Activated CD8-positive, alpha-beta T cell treated with anti-CD3 and anti-CD28 coated beads, Interleukin-2, amount 10 ng/mL, durations not matched to agents 7 days and 5 days (primary cell): Measurements from ENCODE around the gene HELB. TPM values are rescaled to one million over a fixed set of nuclear protein-coding genes. Genes with fewer than 3 reads are reported as not detected.

Experiments used
- ATAC-seq: fragments of 150-1000 bp; cut with Tn5 transposase; one replicate; pipeline ENCODE4 v1.10.0; 2021; ENCODE audit warnings: moderate library complexity
- CTCF ChIA-PET: fragments of 350-600 bp; sonication (Branson Sonifier 250); formaldehyde crosslinking; loops from one replicate; lab custom pipeline; 2021; ENCODE audit warnings: antibody characterized with exemption; lab: Charles Lee
- POLR2A ChIA-PET: fragments of 350-600 bp; sonication (Branson Sonifier 250); formaldehyde crosslinking; loops from one replicate; lab custom pipeline; 2021; ENCODE audit warnings: antibody characterized with exemption; lab: Charles Lee
- DNase-seq: peaks from one replicate; pipeline ENCODE4 v3.0.0-alpha.2; 2020
- H3K27ac Mint-ChIP-seq: one replicate; pipeline ENCODE4 v1.8.0; 2021; ENCODE audit warnings: mild to moderate bottlenecking, mixed read lengths
- H3K27me3 Mint-ChIP-seq: one replicate; pipeline ENCODE4 v1.8.0; 2021; ENCODE audit warnings: low read depth, mixed read lengths
- H3K36me3 Mint-ChIP-seq: one replicate; pipeline ENCODE4 v1.8.0; 2021; ENCODE audit warnings: low read depth, mixed read lengths
- H3K4me1 Mint-ChIP-seq: one replicate; pipeline ENCODE4 v1.8.0; 2021; ENCODE audit warnings: low read depth, mixed read lengths
- H3K4me3 Mint-ChIP-seq: one replicate; pipeline ENCODE4 v1.8.0; 2021; ENCODE audit warnings: mild to moderate bottlenecking, mixed read lengths
- H3K9me3 Mint-ChIP-seq: one replicate; pipeline ENCODE4 v1.8.0; 2022; ENCODE audit warnings: mixed read lengths; ENCODE audit not compliant: insufficient read depth
- total RNA-seq, 2 experiments: library from RNA; stranded (reverse); gene quantifications; one replicate each; pipeline ENCODE4 v1.2.3, GENCODE V29; 2021

HELB gene
- total RNA-seq, result 10 to 100 TPM; 24.2 to 25.7 TPM

- peak within 1 kb of the TSS; percentile 99 for H3K4me3 Mint-ChIP-seq
- H3K9me3 Mint-ChIP-seq, result no peaks in the 10 kb centered on the region
- peak; percentile 99 for DNase-seq
- H3K27me3 Mint-ChIP-seq, result peaks cover 4% of the 10 kb centered on the region
- ChIA-PET POLR2A (interaction anchor here (0.6 to 6.2 kb wide), 13 partner anchors 8 to 172 kb away, joined by 3 to 58 read pairs (median 5); partner anchors contain the start of genes LLPH and TMBIM4), CTCF (interaction anchor here (0.7 to 5.3 kb wide), 8 partner anchors 8 to 1405 kb away, joined by 3 to 30 read pairs (median 4); no protein-coding TSS in a partner anchor)
- peaks cover 50% of the 10 kb centered on the region for H3K4me1 Mint-ChIP-seq
- ATAC-seq, result peak; percentile 80
- H3K36me3 Mint-ChIP-seq, result peaks cover 37% of the 10 kb centered on the region
- peak within 1 kb of the TSS; percentile 99 for H3K27ac Mint-ChIP-seq
These were observed at the start of gene HELB for GRCh38 chr12:66301944-66302826. TSS of gene HELB (plus strand) at chr12:66302493. CDS start at chr12:66302604, 111 bp downstream.

DNA sequence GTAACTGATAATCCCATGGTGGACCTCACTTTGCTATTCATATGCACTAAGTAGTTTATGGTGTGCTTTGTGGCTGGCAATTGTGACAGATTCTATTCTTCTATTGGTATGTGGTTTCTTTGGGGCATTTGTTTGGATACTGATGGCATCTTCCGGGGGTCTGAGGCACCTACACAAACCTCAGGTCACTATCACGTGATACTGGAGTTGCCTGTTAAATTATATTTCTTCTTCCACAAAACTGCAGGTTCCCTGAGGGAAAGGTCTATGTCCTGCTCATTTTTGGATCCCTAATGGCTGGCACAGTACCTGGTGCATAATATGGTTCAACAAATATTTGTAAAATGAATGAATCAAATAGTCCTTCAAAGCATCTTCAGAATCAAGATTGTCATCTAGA is 49.5 kb upstream of the HELB start:
- Mint-ChIP-seq H3K9me3 (no peaks in the 10 kb centered on the region), H3K4me1 (no peaks in the 10 kb centered on the region), H3K27me3 (peaks cover 4% of the 10 kb centered on the region), H3K36me3 (no peaks in the 10 kb centered on the region), H3K27ac (no peak overlapping the region), H3K4me3 (no peak overlapping the region)
- CTCF ChIA-PET, result no interaction called here
- DNase-seq, result no peak
- no peak for ATAC-seq
- POLR2A ChIA-PET, result no interaction called here

DNA sequence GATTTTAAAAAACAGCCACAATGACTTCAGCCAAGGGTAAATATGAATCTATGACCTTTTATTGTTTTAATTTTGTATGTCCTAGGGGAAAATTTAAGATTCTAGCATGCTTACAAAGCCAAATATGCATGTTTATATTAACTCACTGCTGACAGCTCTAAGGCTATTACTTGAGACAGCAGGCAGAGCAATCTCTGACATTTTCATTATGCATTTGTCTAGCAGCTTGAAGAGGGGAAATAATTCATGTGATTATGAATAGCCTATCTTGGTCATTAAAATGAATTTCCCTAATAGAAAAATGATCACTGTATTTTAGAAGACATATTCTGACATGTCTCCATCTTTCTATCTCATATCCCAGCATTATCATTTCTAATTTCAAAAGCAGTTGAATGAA is 46.6 kb upstream of the HELB start:
- H3K36me3 Mint-ChIP-seq, result no peaks in the 10 kb centered on the region
- no peaks in the 10 kb centered on the region for H3K9me3 Mint-ChIP-seq
- DNase-seq, result no peak
- H3K4me1 Mint-ChIP-seq, result no peaks in the 10 kb centered on the region
- CTCF ChIA-PET, result no interaction called here
- ATAC-seq, result no peak
- no peak overlapping the region for H3K4me3 Mint-ChIP-seq
- H3K27ac Mint-ChIP-seq, result no peak overlapping the region
- H3K27me3 Mint-ChIP-seq, result peaks cover 4% of the 10 kb centered on the region
- POLR2A ChIA-PET, result no interaction called here

DNA sequence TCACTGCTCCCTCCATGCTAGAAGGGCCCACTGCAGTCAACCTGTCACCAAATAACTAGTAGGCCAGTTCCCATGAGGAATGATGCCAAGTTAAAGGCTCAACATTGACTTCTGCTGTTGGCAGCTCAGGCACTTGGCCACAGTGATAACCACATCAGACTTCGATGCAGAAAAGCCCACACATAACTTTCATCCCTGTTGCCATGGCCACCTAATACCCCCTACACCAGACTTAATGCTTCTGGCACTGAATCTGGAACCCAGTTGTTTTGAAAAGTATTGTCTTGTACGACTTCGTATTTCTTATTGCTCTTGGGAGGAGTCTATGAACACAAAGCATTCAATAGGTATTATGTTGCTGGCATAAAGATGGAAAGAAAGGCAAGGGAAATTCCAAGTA is 44.3 kb upstream of the HELB start:
- H3K27ac Mint-ChIP-seq, result no peak overlapping the region
- POLR2A ChIA-PET, result no interaction called here
- H3K27me3 Mint-ChIP-seq, result peaks cover 4% of the 10 kb centered on the region
- ATAC-seq (no peak), DNase-seq (no peak)
- no peak overlapping the region for H3K4me3 Mint-ChIP-seq
- H3K4me1 Mint-ChIP-seq, result no peaks in the 10 kb centered on the region
- no peaks in the 10 kb centered on the region for H3K9me3 Mint-ChIP-seq
- CTCF ChIA-PET, result no interaction called here
- no peaks in the 10 kb centered on the region for H3K36me3 Mint-ChIP-seq

- Mint-ChIP-seq H3K4me1 (peaks cover 1% of the 10 kb centered on the region), H3K9me3 (no peaks in the 10 kb centered on the region), H3K36me3 (no peaks in the 10 kb centered on the region), H3K4me3 (no peak overlapping the region), H3K27me3 (peaks cover 5% of the 10 kb centered on the region), H3K27ac (no peak overlapping the region)
- ChIA-PET CTCF (no interaction called here), POLR2A (no interaction called here)
- ATAC-seq, result no peak
- no peak for DNase-seq
These were observed 39.6 kb upstream of the HELB start for GRCh38 chr12:66262737-66263136.

- no peak overlapping the region for H3K27ac Mint-ChIP-seq
- ChIA-PET CTCF (interaction anchor here (0.6 to 4.4 kb wide), 9 partner anchors 10 to 427 kb away, joined by 3 to 21 read pairs (median 10); partner anchors contain the start of gene HELB), POLR2A (interaction anchor here (0.6 kb wide), 1 partner anchor 33 kb away, joined by 3 read pairs; the partner anchor contains the start of gene HELB)
- ATAC-seq, result no peak
- H3K36me3 Mint-ChIP-seq, result no peaks in the 10 kb centered on the region
- peaks cover 1% of the 10 kb centered on the region for H3K4me1 Mint-ChIP-seq
- H3K27me3 Mint-ChIP-seq, result peaks cover 5% of the 10 kb centered on the region
- H3K9me3 Mint-ChIP-seq, result no peaks in the 10 kb centered on the region
- no peak overlapping the region for H3K4me3 Mint-ChIP-seq
- no peak for DNase-seq
These were observed 33.7 kb upstream of the HELB start for GRCh38 chr12:66268562-66268961.

- ATAC-seq (no peak), DNase-seq (no peak)
- H3K9me3 Mint-ChIP-seq, result no peaks in the 10 kb centered on the region
- ChIA-PET CTCF (interaction anchor here (0.6 to 4.4 kb wide), 32 partner anchors 10 to 446 kb away, joined by 3 to 37 read pairs (median 6); partner anchors contain the start of gene HELB), POLR2A (interaction anchor here (0.6 kb wide), 1 partner anchor 33 kb away, joined by 3 read pairs; the partner anchor contains the start of gene HELB)
- peaks cover 2% of the 10 kb centered on the region for H3K27me3 Mint-ChIP-seq
- H3K36me3 Mint-ChIP-seq, result no peaks in the 10 kb centered on the region
- H3K27ac Mint-ChIP-seq, result no peak overlapping the region
- peaks cover 1% of the 10 kb centered on the region for H3K4me1 Mint-ChIP-seq
- no peak overlapping the region for H3K4me3 Mint-ChIP-seq
These were observed 33.2 kb upstream of the HELB start for GRCh38 chr12:66269142-66269541.

- H3K27me3 Mint-ChIP-seq, result peaks cover 2% of the 10 kb centered on the region
- ATAC-seq, result peak; percentile 72
- DNase-seq, result peak; percentile 33
These were observed 32.4 kb upstream of the HELB start for GRCh38 chr12:66269757-66270383.

DNA sequence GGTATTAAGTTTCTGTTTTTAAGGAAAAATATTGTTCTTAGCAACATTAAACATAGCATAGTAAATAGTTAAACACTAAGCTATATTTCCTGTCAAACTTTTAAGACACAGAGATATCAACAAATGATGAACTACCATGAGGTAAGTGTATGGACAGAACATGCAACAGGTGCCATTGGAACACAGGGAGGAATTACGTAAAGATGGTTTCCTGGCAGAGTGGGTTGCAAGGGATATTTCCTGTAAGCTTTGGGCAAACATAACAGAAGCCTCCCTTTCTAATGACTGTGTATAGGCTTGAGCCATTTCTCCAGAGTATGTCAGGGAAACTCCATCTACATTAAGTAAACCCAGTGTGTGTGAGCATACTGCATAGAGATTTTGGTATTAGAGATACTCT is 31.7 kb upstream of the HELB start:
- peaks cover 1% of the 10 kb centered on the region for H3K4me1 Mint-ChIP-seq
- no peak for ATAC-seq
- ChIA-PET POLR2A (interaction anchor here (1.3 to 1.4 kb wide), 2 partner anchors 31 to 101 kb away, joined by 3 read pairs; partner anchors contain the start of gene HELB), CTCF (interaction anchor here (0.6 to 4.4 kb wide), 30 partner anchors 9 to 425 kb away, joined by 3 to 37 read pairs (median 5); partner anchors contain the start of genes HELB and LLPH)
- DNase-seq, result no peak
- no peaks in the 10 kb centered on the region for H3K9me3 Mint-ChIP-seq
- peaks cover 2% of the 10 kb centered on the region for H3K27me3 Mint-ChIP-seq
- H3K27ac Mint-ChIP-seq, result no peak overlapping the region
- H3K4me3 Mint-ChIP-seq, result no peak overlapping the region
- no peaks in the 10 kb centered on the region for H3K36me3 Mint-ChIP-seq

More at GRCh38 chr12:66269757-66270383, 32.4 kb upstream of the HELB start:
- Mint-ChIP-seq H3K4me1 (peaks cover 1% of the 10 kb centered on the region), H3K36me3 (no peaks in the 10 kb centered on the region), H3K9me3 (no peaks in the 10 kb centered on the region), H3K27ac (no peak overlapping the region), H3K4me3 (no peak overlapping the region)
- POLR2A ChIA-PET, result interaction anchor here (0.6 to 1.4 kb wide), 3 partner anchors 18 to 101 kb away, joined by 3 read pairs; partner anchors contain the start of gene HELB
- CTCF ChIA-PET, result interaction anchor here (0.6 to 4.4 kb wide), 41 partner anchors 10 to 446 kb away, joined by 3 to 37 read pairs (median 5); partner anchors contain the start of genes HELB and LLPH

DNA sequence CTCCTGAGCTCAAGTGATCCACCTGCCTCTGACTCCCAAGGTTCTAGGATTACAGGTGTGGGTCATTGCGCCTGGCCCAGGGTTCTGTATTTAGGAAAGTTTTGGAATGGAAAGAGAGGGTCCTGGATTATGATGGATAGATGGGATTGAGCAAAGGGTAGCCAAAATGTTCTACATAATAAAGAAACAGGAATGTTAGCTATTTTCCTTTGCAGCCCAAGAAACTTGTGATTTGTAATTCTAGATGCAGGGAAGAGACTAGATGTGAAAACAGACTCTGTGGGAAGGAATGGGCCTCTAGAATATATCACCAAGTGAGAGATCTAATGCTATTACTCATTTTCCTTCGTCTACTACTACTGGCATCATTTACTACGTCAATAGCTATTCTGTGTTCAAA is 29.6 kb upstream of the HELB start:
- ChIA-PET POLR2A (interaction anchor here (0.7 kb wide), 1 partner anchor 30 kb away, joined by 5 read pairs; the partner anchor contains the start of gene HELB), CTCF (interaction anchor here (1.3 to 4.4 kb wide), 3 partner anchors 12 to 136 kb away, joined by 3 to 14 read pairs (median 6); no protein-coding TSS in a partner anchor)
- no peaks in the 10 kb centered on the region for H3K4me1 Mint-ChIP-seq
- no peaks in the 10 kb centered on the region for H3K36me3 Mint-ChIP-seq
- no peak overlapping the region for H3K27ac Mint-ChIP-seq
- H3K27me3 Mint-ChIP-seq, result no peaks in the 10 kb centered on the region
- H3K4me3 Mint-ChIP-seq, result no peak overlapping the region
- no peak for ATAC-seq
- H3K9me3 Mint-ChIP-seq, result no peaks in the 10 kb centered on the region
- no peak for DNase-seq

GRCh38 chr12:66273147-66273546 is 29.1 kb upstream of the HELB start:
- no peak for DNase-seq
- POLR2A ChIA-PET, result interaction anchor here (0.7 kb wide), 1 partner anchor 29 kb away, joined by 5 read pairs; the partner anchor contains the start of gene HELB

More at GRCh38 chr12:66273147-66273546, 29.1 kb upstream of the HELB start:
- Mint-ChIP-seq H3K4me3 (no peak overlapping the region), H3K27ac (no peak overlapping the region), H3K9me3 (no peaks in the 10 kb centered on the region), H3K4me1 (no peaks in the 10 kb centered on the region), H3K36me3 (no peaks in the 10 kb centered on the region), H3K27me3 (no peaks in the 10 kb centered on the region)
- no peak for ATAC-seq
- CTCF ChIA-PET, result interaction anchor here (0.8 to 1.3 kb wide), 3 partner anchors 17 to 136 kb away, joined by 3 read pairs; no protein-coding TSS in a partner anchor
